Immature natural killer cell (primary cell): ENCODE results near the gene GPATCH4. TPM values are rescaled to one million over a fixed set of nuclear protein-coding genes. Genes with fewer than 3 reads are reported as not detected.

ENCODE experiments used
- DNase-seq, 3 donors: peaks; one replicate each; pipeline ENCODE4 v3.0.0; 2022; ENCODE audit warnings: mixed read lengths in 1 of 3
- H3K27ac Mint-ChIP-seq, 6 donors: one replicate each; pipeline ENCODE4 v1.8.0; 2020; ENCODE audit warnings: mixed read lengths in 6 of 6, mild to moderate bottlenecking in 5 of 6, inconsistent platforms in 4 of 6, moderate library complexity in 3 of 6
- H3K27me3 Mint-ChIP-seq, 3 donors: one replicate each; pipeline ENCODE4 v1.8.0; 2020 to 2021; ENCODE audit warnings: low read depth in 3 of 3, mild to moderate bottlenecking in 3 of 3, mixed read lengths in 3 of 3, moderate library complexity in 3 of 3, inconsistent platforms in 1 of 3
- H3K36me3 Mint-ChIP-seq, 3 donors: one replicate each; pipeline ENCODE4 v1.8.0; 2020; ENCODE audit warnings: mixed read lengths in 3 of 3, inconsistent platforms in 2 of 3, mild to moderate bottlenecking in 2 of 3
- H3K4me1 Mint-ChIP-seq, 2 donors: one replicate each; pipeline ENCODE4 v1.8.0; 2020; ENCODE audit warnings: inconsistent platforms in 2 of 2, mild to moderate bottlenecking in 2 of 2, mixed read lengths in 2 of 2, moderate library complexity in 1 of 2
- H3K4me3 Mint-ChIP-seq, 5 donors: one replicate each; pipeline ENCODE4 v1.8.0; 2020; ENCODE audit warnings: mild to moderate bottlenecking in 5 of 5, mixed read lengths in 5 of 5, inconsistent platforms in 3 of 5, moderate library complexity in 3 of 5
- H3K9me3 Mint-ChIP-seq, 6 donors: one replicate each; pipeline ENCODE4 v1.8.0; 2020; ENCODE audit warnings: mild to moderate bottlenecking in 6 of 6, mixed read lengths in 6 of 6, inconsistent platforms in 4 of 6, moderate library complexity in 3 of 6
- polyA plus RNA-seq, 3 donors: library from polyadenylated mRNA; unstranded; fragments of 300-500 nt; fragmentation: Illumina TruSeq; gene quantifications; one replicate each; pipeline ENCODE4 v1.2.3, GENCODE V29; 2021

Gene GPATCH4
- polyA plus RNA-seq, 3 donors from 2014 or later = 7.7 to 42.2 (median 15.9) TPM

- no peak for DNase-seq
- Mint-ChIP-seq H3K27ac (no peak overlapping the region), H3K4me1 (peaks cover 0 to 2% of the 10 kb centered on the region in 2 donors), H3K36me3 (peaks cover 0 to 3% (median 0%) of the 10 kb centered on the region in 3 donors), H3K27me3 (peaks cover 0 to 2% (median 0%) of the 10 kb centered on the region in 3 donors), H3K4me3 (no peak overlapping the region), H3K9me3 (no peaks in the 10 kb centered on the region)
Observed at GRCh38 chr1:156551869-156552268, 49.4 kb downstream of the GPATCH4 start.

DNA sequence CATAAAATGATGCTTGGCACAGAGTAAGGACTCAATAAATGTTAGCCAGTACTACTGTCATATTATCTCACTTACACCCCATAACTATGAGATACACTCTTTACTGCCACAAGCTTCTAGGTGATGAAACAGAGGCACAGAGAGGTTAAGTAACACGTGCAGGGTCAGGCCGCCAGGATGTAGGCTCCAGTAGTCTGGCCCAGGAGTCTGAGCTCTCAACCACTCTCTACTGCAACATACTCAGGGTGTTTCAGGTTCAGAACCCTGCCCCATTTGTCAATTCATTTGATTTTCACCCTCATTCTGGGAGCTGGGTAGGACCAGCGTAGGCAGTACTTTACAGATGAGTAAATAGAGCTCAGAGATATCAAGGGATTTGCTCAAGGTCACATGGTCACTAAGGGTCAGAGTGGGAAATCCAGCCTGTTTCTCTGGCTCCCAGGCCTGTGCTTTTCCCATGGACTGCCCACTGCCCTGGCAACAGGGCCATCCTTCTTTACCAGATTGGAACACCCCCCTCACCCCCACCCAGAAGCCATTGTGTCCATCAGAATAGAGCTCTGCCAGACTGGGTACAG, 50.1 kb downstream of the GPATCH4 start:
- Mint-ChIP-seq H3K4me3 (no peak overlapping the region), H3K9me3 (no peaks in the 10 kb centered on the region), H3K27me3 (peaks cover 0 to 2% (median 0%) of the 10 kb centered on the region in 3 donors), H3K36me3 (peaks cover 0 to 3% (median 0%) of the 10 kb centered on the region in 3 donors), H3K4me1 (peaks cover 0 to 2% of the 10 kb centered on the region in 2 donors), H3K27ac (no peak overlapping the region)
- no peak for DNase-seq

GRCh38 chr1:156550346-156550745, 50.9 kb downstream of the GPATCH4 start:
- peaks cover 0 to 3% (median 0%) of the 10 kb centered on the region in 3 donors for H3K36me3 Mint-ChIP-seq
- peaks cover 0 to 2% of the 10 kb centered on the region in 2 donors for H3K4me1 Mint-ChIP-seq
- no peak overlapping the region for H3K27ac Mint-ChIP-seq
- H3K4me3 Mint-ChIP-seq = no peak overlapping the region
- H3K9me3 Mint-ChIP-seq = no peaks in the 10 kb centered on the region
- H3K27me3 Mint-ChIP-seq = peaks cover 0 to 2% (median 0%) of the 10 kb centered on the region in 3 donors
- DNase-seq = no peak

- peaks cover 0 to 2% of the 10 kb centered on the region in 2 donors for H3K4me1 Mint-ChIP-seq
- H3K9me3 Mint-ChIP-seq = no peaks in the 10 kb centered on the region
- H3K27me3 Mint-ChIP-seq = no peaks in the 10 kb centered on the region
- no peak for DNase-seq
- peaks cover 0 to 3% (median 0%) of the 10 kb centered on the region in 3 donors for H3K36me3 Mint-ChIP-seq
- H3K4me3 Mint-ChIP-seq = no peak overlapping the region
- H3K27ac Mint-ChIP-seq = peak overlapping the region in 1 of 6 donors; percentile 61
Observed at GRCh38 chr1:156549831-156550230, 51.4 kb downstream of the GPATCH4 start.

DNA sequence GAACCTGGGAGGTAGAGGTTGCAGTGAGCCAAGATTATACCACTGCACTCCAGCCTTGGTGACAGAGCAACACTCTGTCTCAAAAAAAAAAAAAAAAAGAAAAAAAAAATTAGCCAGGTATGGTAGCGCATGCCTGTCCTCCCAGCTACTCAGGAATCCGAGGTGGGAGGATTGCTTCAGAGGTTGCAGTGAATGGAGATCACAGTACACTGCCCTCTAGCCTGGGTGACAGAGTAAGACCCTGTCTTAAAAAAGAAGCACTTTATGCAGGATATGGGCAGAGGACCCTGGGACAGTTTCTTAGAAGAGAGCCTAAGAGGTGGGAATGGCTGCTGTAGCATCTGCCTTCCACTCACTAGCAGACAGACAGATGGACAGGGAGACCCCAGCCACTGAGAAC, 51.9 kb downstream of the GPATCH4 start:
- peaks cover 0 to 2% of the 10 kb centered on the region in 2 donors for H3K4me1 Mint-ChIP-seq
- H3K4me3 Mint-ChIP-seq = no peak overlapping the region
- H3K27me3 Mint-ChIP-seq = no peaks in the 10 kb centered on the region
- H3K27ac Mint-ChIP-seq = no peak overlapping the region
- DNase-seq = no peak
- H3K9me3 Mint-ChIP-seq = no peaks in the 10 kb centered on the region
- peaks cover 0 to 3% (median 0%) of the 10 kb centered on the region in 3 donors for H3K36me3 Mint-ChIP-seq

- Mint-ChIP-seq H3K4me1 (no peaks in the 10 kb centered on the region), H3K36me3 (no peaks in the 10 kb centered on the region), H3K4me3 (no peak overlapping the region), H3K9me3 (no peaks in the 10 kb centered on the region), H3K27me3 (peaks cover 0 to 1% (median 0%) of the 10 kb centered on the region in 3 donors), H3K27ac (no peak overlapping the region)
- DNase-seq = no peak
Observed at GRCh38 chr1:156547982-156548381, 53.3 kb downstream of the GPATCH4 start.

DNA sequence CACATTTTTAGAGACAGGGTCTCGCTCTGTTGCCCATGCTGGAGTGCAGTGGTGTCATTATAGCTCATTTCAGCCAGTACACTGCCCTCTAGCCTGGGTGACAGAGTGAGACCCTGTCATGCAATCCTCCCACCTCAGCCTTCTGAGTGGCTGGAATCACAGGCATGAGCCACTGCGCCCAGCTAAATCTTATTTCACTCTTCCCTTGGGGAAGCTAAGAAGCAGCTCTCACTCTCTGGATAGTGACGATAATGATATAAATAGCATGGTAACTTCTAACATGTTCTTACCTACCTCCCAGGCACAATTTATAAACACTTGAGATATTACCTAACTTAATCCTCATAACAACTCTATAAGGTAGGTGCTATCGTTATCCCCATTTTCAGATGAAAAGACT, 53.8 kb downstream of the GPATCH4 start:
- Mint-ChIP-seq H3K4me3 (no peak overlapping the region), H3K27ac (peak overlapping the region in 1 of 6 donors; percentile 50), H3K36me3 (no peaks in the 10 kb centered on the region), H3K9me3 (no peaks in the 10 kb centered on the region), H3K27me3 (peaks cover 0 to 1% (median 0%) of the 10 kb centered on the region in 3 donors), H3K4me1 (no peaks in the 10 kb centered on the region)
- no peak for DNase-seq

DNA sequence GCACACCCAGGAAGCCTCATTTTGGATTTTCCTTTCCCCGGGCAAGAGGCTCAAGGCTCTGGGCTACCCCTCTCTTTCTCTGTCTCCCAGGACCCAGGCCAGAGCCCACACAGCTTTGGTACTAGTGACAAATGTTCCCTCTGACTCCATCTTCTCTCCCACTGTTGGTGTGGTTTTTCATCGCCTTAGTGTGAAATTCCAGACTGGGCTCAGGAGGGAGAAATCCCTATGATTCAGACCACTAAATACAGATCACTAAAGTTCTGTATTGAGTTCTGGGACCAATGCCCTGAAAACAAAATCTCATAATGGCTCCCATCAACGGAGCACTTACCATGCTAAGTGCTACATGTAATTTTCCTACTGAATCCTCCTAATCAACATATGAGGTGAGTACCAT, 55.0 kb downstream of the GPATCH4 start:
- H3K4me1 Mint-ChIP-seq = no peaks in the 10 kb centered on the region
- H3K27me3 Mint-ChIP-seq = peaks cover 0 to 2% (median 1%) of the 10 kb centered on the region in 3 donors
- no peak overlapping the region for H3K4me3 Mint-ChIP-seq
- no peak for DNase-seq
- no peaks in the 10 kb centered on the region for H3K9me3 Mint-ChIP-seq
- H3K27ac Mint-ChIP-seq = no peak overlapping the region
- H3K36me3 Mint-ChIP-seq = peaks cover 0 to 4% (median 0%) of the 10 kb centered on the region in 3 donors

- Mint-ChIP-seq H3K9me3 (no peaks in the 10 kb centered on the region), H3K36me3 (peaks cover 0 to 4% (median 0%) of the 10 kb centered on the region in 3 donors), H3K27me3 (peaks cover 1 to 2% (median 2%) of the 10 kb centered on the region in 3 donors), H3K4me3 (no peak overlapping the region), H3K27ac (no peak overlapping the region), H3K4me1 (peaks cover 3 to 4% of the 10 kb centered on the region in 2 donors)
- no peak for DNase-seq
Observed at GRCh38 chr1:156544592-156545102, 56.6 kb downstream of the GPATCH4 start.

Other genes with a start within 250 kb of the GPATCH4 start
- not detected for gene RHBG, start 232.3 kb downstream of the GPATCH4 start, polyA plus RNA-seq
- 10 to 100 TPM in 1 of 3 donors, 1 to 10 TPM in 2; 5.0 to 22.8 (median 6.0) TPM for gene MEF2D, start 100.7 kb downstream of the GPATCH4 start, polyA plus RNA-seq
- gene IQGAP3, start 28.9 kb downstream of the GPATCH4 start, polyA plus RNA-seq = not detected
- gene TTC24, start 21.8 kb downstream of the GPATCH4 start, polyA plus RNA-seq = 1 to 10 TPM in 1 of 3 donors, under 1 TPM in 2; 0.40 to 1.1 (median 0.72) TPM
- gene NAXE, start 9.7 kb downstream of the GPATCH4 start, polyA plus RNA-seq = 100 to 1,000 TPM; 141 to 239 (median 202) TPM
- not detected for gene HAPLN2, start 17.9 kb upstream of the GPATCH4 start, polyA plus RNA-seq
- under 1 TPM in 1 of 3 donors, not detected in 2; 0.35 TPM for gene BCAN, start 40.6 kb upstream of the GPATCH4 start, polyA plus RNA-seq
- gene NES, start 75.9 kb upstream of the GPATCH4 start, polyA plus RNA-seq = not detected
- not detected for gene CRABP2, start 104.1 kb upstream of the GPATCH4 start, polyA plus RNA-seq
- gene METTL25B, start 127.0 kb upstream of the GPATCH4 start, polyA plus RNA-seq = 1 to 10 TPM; 4.1 to 6.3 (median 4.4) TPM
- gene ISG20L2, start 127.3 kb upstream of the GPATCH4 start, polyA plus RNA-seq = 10 to 100 TPM in 2 of 3 donors, 1 to 10 TPM in 1; 9.3 to 34.1 (median 15.8) TPM
- 100 to 1,000 TPM in 1 of 3 donors, 10 to 100 TPM in 2; 75.4 to 126 (median 88.2) TPM for gene MRPL24, start 139.6 kb upstream of the GPATCH4 start, polyA plus RNA-seq
- 10 to 100 TPM; 27.5 to 35.4 (median 32.4) TPM for gene HDGF, start 150.2 kb upstream of the GPATCH4 start, polyA plus RNA-seq
- 10 to 100 TPM; 25.9 to 55.6 (median 32.8) TPM for gene PRCC, start 166.1 kb upstream of the GPATCH4 start, polyA plus RNA-seq
- 100 to 1,000 TPM in 1 of 3 donors, 10 to 100 TPM in 2; 76.4 to 139 (median 84.1) TPM for gene SH2D2A, start 215.4 kb upstream of the GPATCH4 start, polyA plus RNA-seq